ENCODE data around the gene ASF1A. TPM values are rescaled to one million over a fixed set of nuclear protein-coding genes. Genes with fewer than 3 reads are reported as not detected.

Gene ASF1A
- total RNA-seq, 2 donors from 2014 or later = 6.3 to 7.8 TPM

- H3K27ac ChIP-seq = no peak overlapping the region
- no peaks in the 10 kb centered on the region for H3K27me3 ChIP-seq
- intact Hi-C loops (cut with DNase I) = no loop called here
- no peak overlapping the region for H3K4me3 ChIP-seq
- TF ChIP-seq POLR2A (IDR thresholded peaks at IDR 0.05) (no peak), CTCF (IDR thresholded peaks at IDR 0.05) (no peak)
- WGBS, 2 donors = 73 to 79% methylated on average over 3 of the region's 3 CpGs
- H3K9me3 ChIP-seq = no peaks in the 10 kb centered on the region
- no peak for ATAC-seq
- no peaks in the 10 kb centered on the region for H3K4me1 ChIP-seq
- peaks cover 0 to 19% of the 10 kb centered on the region in 2 donors for H3K36me3 ChIP-seq (replicated peaks in 1 of 2; ENCODE audit: insufficient read depth in 1 of 2, low read depth in 2 of 2)
- no peak for DNase-seq
These were observed 29.1 kb downstream of the ASF1A start for GRCh38 chr6:118923035-118923434.

GRCh38 chr6:118930680-118931079 lies 36.7 kb downstream of the ASF1A start:
- Histone ChIP-seq H3K4me3 (no peak overlapping the region), H3K9me3 (no peaks in the 10 kb centered on the region), H3K4me1 (peaks cover 19% of the 10 kb centered on the region), H3K36me3 (replicated peaks in 1 of 2; ENCODE audit: insufficient read depth in 1 of 2, low read depth in 2 of 2) (peaks cover 0 to 11% of the 10 kb centered on the region in 2 donors), H3K27ac (no peak overlapping the region), H3K27me3 (no peaks in the 10 kb centered on the region)
- TF ChIP-seq CTCF (IDR thresholded peaks at IDR 0.05) (no peak), POLR2A (IDR thresholded peaks at IDR 0.05) (no peak)
- intact Hi-C loops (cut with DNase I) = no loop called here
- no peak for DNase-seq
- WGBS, 2 donors = 94 to 96% methylated on average over 3 of the region's 3 CpGs
- no peak for ATAC-seq

GRCh38 chr6:118931436-118931835 lies 37.5 kb downstream of the ASF1A start:
- TF ChIP-seq POLR2A (IDR thresholded peaks at IDR 0.05) = no peak
- TF ChIP-seq CTCF (IDR thresholded peaks at IDR 0.05) = no peak
- Histone ChIP-seq H3K27me3 (no peaks in the 10 kb centered on the region), H3K36me3 (replicated peaks in 1 of 2; ENCODE audit: insufficient read depth in 1 of 2, low read depth in 2 of 2) (peaks cover 0 to 11% of the 10 kb centered on the region in 2 donors), H3K4me3 (no peak overlapping the region), H3K9me3 (no peaks in the 10 kb centered on the region), H3K4me1 (peaks cover 23% of the 10 kb centered on the region), H3K27ac (no peak overlapping the region)
- no peak for DNase-seq
- 83 to 87% methylated on average over 5 of the region's 5 CpGs for WGBS, 2 donors
- intact Hi-C loops (cut with DNase I) = no loop called here
- no peak for ATAC-seq

GRCh38 chr6:118932421-118932820 lies 38.5 kb downstream of the ASF1A start:
- H3K36me3 ChIP-seq (replicated peaks in 1 of 2; ENCODE audit: insufficient read depth in 1 of 2, low read depth in 2 of 2) = peaks cover 0 to 11% of the 10 kb centered on the region in 2 donors
- H3K4me3 ChIP-seq = no peak overlapping the region
- TF ChIP-seq CTCF (IDR thresholded peaks at IDR 0.05) (no peak), POLR2A (IDR thresholded peaks at IDR 0.05) (no peak)
- no peaks in the 10 kb centered on the region for H3K9me3 ChIP-seq
- no peaks in the 10 kb centered on the region for H3K27me3 ChIP-seq
- peak overlapping the region in 1 of 4 donors; percentile 43 for H3K27ac ChIP-seq
- ATAC-seq (no peak), DNase-seq (no peak)
- intact Hi-C loops (cut with DNase I) = no loop called here
- peaks cover 23% of the 10 kb centered on the region for H3K4me1 ChIP-seq
- WGBS, 2 donors = 15 to 23% methylated on average over 2 of the region's 2 CpGs

DNA sequence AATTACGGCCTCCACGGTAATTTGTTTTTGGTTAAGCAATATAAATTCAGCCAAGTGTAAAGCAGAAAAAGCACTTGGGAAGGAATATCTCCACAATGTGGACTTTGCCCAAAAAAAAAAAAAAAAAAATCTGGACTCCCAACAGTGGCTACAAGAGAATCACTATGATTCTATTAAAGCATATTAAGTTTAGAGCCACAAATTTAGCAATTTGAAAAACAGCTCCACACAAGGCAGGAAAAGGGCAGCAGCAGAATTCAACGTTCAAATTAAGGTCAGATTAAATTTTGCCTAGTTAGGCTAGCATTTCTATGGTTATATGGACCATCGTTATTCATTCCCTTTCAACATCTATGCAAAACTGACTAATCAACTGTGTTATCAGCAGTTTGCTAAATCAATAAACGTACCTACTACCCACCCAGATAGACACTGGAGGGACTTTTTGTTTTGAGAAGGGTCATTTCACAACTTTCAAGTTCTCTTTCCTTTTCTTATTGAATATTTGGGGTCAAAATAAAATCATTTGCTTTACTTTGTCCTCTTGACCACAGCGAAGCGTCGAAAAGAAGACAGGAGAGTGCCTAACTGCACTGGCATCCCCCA lies 40.0 kb downstream of the ASF1A start:
- no peak for DNase-seq
- H3K27me3 ChIP-seq = no peaks in the 10 kb centered on the region
- H3K36me3 ChIP-seq (replicated peaks in 1 of 2; ENCODE audit: insufficient read depth in 1 of 2, low read depth in 2 of 2) = peaks cover 0 to 6% of the 10 kb centered on the region in 2 donors
- intact Hi-C loops (cut with DNase I) = no loop called here
- H3K9me3 ChIP-seq = no peaks in the 10 kb centered on the region
- TF ChIP-seq POLR2A (IDR thresholded peaks at IDR 0.05) = no peak
- TF ChIP-seq CTCF (IDR thresholded peaks at IDR 0.05) = no peak
- no peak for ATAC-seq
- WGBS, 2 donors = 4 to 5% methylated on average over 8 of the region's 8 CpGs
- peak overlapping the region in 1 of 2 donors; percentile 58 for H3K4me3 ChIP-seq
- peaks cover 23% of the 10 kb centered on the region for H3K4me1 ChIP-seq
- peak overlapping the region in 3 of 4 donors; percentile 88 to 98 (median 98) for H3K27ac ChIP-seq

Measured in body of pancreas (tissue), 4 donors.